Measurements from ENCODE around the gene FBXL20.
A peak's percentile ranks its signal among the peaks of the same experiment; 100 is the strongest.

FBXL20 gene

GRCh38 chr17:39225308-39225958 lies 176.0 kb downstream of the FBXL20 start, which contains the start of gene STAC2:
STAC2 (minus strand) TSS chr17:39225945; CDS start chr17:39225502, 443 bp downstream.
- intact Hi-C loops (cut with DNase I; ENCODE audit: low total_unique reads) = no loop called here
- Histone ChIP-seq H3K36me3 (peaks cover 0 to 7% (median 0%) of the 10 kb centered on the region in 3 donors), H3K27ac (peak within 1 kb of the TSS; percentile 93 to 94), H3K4me3 (peak within 1 kb of the TSS; percentile 64 to 74), H3K9me3 (no peaks in the 10 kb centered on the region), H3K4me1 (peaks cover 0 to 65% (median 47%) of the 10 kb centered on the region in 4 donors), H3K27me3 (no peaks in the 10 kb centered on the region)
- TF ChIP-seq CTCF (IDR thresholded peaks at IDR 0.05) = no peak
- no peak for DNase-seq

- Histone ChIP-seq H3K9me3 (no peaks in the 10 kb centered on the region), H3K4me1 (peaks cover 0 to 71% (median 53%) of the 10 kb centered on the region in 4 donors), H3K4me3 (peak overlapping the region; percentile 64 to 74), H3K27me3 (no peaks in the 10 kb centered on the region), H3K36me3 (peaks cover 0 to 7% (median 0%) of the 10 kb centered on the region in 3 donors), H3K27ac (peak overlapping the region; percentile 93 to 94)
- intact Hi-C loops (cut with DNase I; ENCODE audit: low total_unique reads) = no loop called here
- TF ChIP-seq CTCF (IDR thresholded peaks at IDR 0.05) = no peak
- no peak for DNase-seq
Observed at GRCh38 chr17:39224778-39225307, 176.6 kb downstream of the FBXL20 start.

- intact Hi-C loops (cut with DNase I; ENCODE audit: low total_unique reads) = no loop called here
- Histone ChIP-seq H3K27ac (peak overlapping the region; percentile 93 to 94), H3K9me3 (no peaks in the 10 kb centered on the region), H3K27me3 (no peaks in the 10 kb centered on the region), H3K36me3 (peaks cover 0 to 7% (median 0%) of the 10 kb centered on the region in 3 donors), H3K4me3 (peak overlapping the region; percentile 64 to 74), H3K4me1 (peaks cover 0 to 73% (median 56%) of the 10 kb centered on the region in 4 donors)
- DNase-seq = no peak
- no peak for TF ChIP-seq CTCF (IDR thresholded peaks at IDR 0.05)
Observed at GRCh38 chr17:39223907-39224777, 177.3 kb downstream of the FBXL20 start.

- H3K36me3 ChIP-seq = peaks cover 0 to 9% (median 0%) of the 10 kb centered on the region in 3 donors
- intact Hi-C loops (cut with DNase I; ENCODE audit: low total_unique reads) = no loop called here
- H3K9me3 ChIP-seq = no peaks in the 10 kb centered on the region
- peak in 1 of 2 donors; percentile 90 for DNase-seq
- H3K27me3 ChIP-seq = no peaks in the 10 kb centered on the region
- H3K27ac ChIP-seq = peak overlapping the region; percentile 93 to 94
- peak overlapping the region; percentile 64 to 74 for H3K4me3 ChIP-seq
- H3K4me1 ChIP-seq = peaks cover 0 to 80% (median 65%) of the 10 kb centered on the region in 4 donors
- TF ChIP-seq CTCF (IDR thresholded peaks at IDR 0.05) = no peak
Observed at GRCh38 chr17:39222866-39223834, 178.3 kb downstream of the FBXL20 start.

- Histone ChIP-seq H3K27ac (peak overlapping the region; percentile 93 to 94), H3K27me3 (no peaks in the 10 kb centered on the region), H3K9me3 (no peaks in the 10 kb centered on the region), H3K4me3 (peak overlapping the region; percentile 64 to 74), H3K36me3 (peaks cover 0 to 19% (median 8%) of the 10 kb centered on the region in 3 donors), H3K4me1 (peaks cover 0 to 90% (median 73%) of the 10 kb centered on the region in 4 donors)
- no peak for TF ChIP-seq CTCF (IDR thresholded peaks at IDR 0.05)
- intact Hi-C loops (cut with DNase I; ENCODE audit: low total_unique reads) = no loop called here
- peak in 1 of 2 donors; percentile 91 for DNase-seq
Observed at GRCh38 chr17:39222151-39222550, 179.3 kb downstream of the FBXL20 start.
